H1 (cell line): Measurements from ENCODE around the gene SLC26A1. TPM values are rescaled to one million over a fixed set of nuclear protein-coding genes. Genes with fewer than 3 reads are reported as not detected.

Experiments used
- polyA plus RNA-seq, 7 experiments: library from polyadenylated mRNA; depleted of rRNA in 3 of 7; stranded (reverse) in 5 of 7; unstranded in 2 of 7; fragments of >200 nt in 5 of 7; fragments of 200-250 nt in 2 of 7; gene quantifications; 1 replicate in 5 of 7; 2 replicates in 1 of 7; 4 replicates in 1 of 7; pipeline versions ENCODE4 v1.2.1 to v1.2.3, GENCODE V29; 2011 to 2013; ENCODE audit warnings: missing spikeins in 2 of 7, mixed read lengths in 2 of 7
- total RNA-seq: library from RNA; stranded (reverse); fragmentation: NEBNext Ultra II Directional; extraction: Animal tissue kit (Norgen Biotek cat#: 25700); gene quantifications from 2 replicates; pipeline ENCODE4 v1.2.1, GENCODE V29; 2021
- TF ChIP-seq, protein P1 (sequence below): IDR thresholded peaks from 2 replicates; pipeline ENCODE4 v1.6.1; 2011; ENCODE audit warnings: low read length, improper control_type of control experiment

SLC26A1 gene
- total and polyA plus RNA-seq, 2 of the 8 experiments (the other 6 are each of a cell fraction or from before 2014, with no cell fraction given): 0.11 TPM; not detected in 1

DNA sequence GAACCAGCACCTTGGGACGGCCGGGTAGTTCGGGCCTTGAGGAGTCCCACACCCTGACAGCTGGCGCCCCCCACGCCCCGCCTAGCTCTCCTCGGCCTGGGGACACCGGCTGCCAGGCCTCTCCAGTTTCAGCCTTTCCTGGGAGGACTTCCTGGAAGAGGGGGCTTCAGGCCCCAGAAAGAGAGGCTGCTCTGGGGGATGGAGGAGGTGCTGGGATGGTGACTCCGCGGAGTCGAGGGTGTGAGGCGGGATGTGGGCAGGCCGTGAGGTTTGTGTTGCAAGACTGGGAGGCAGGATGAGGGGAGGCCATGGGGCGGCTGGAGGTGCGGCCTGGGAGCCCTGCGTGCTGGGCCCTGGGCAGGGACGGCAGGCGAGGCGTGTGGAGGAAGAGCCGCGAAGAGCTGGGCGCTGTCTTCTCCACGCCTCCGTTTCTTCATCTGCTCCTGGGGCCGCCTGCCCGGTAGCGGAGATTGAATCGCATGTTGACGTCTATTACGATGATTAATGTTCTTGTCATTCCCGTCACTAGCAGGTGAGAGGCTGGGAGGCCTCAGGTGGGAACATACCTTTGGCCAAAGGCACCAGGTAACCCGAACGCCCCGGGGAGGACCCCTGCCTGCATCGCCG is 17.3 kb upstream of the SLC26A1 start (continued):
- TF ChIP-seq, protein P1, sequence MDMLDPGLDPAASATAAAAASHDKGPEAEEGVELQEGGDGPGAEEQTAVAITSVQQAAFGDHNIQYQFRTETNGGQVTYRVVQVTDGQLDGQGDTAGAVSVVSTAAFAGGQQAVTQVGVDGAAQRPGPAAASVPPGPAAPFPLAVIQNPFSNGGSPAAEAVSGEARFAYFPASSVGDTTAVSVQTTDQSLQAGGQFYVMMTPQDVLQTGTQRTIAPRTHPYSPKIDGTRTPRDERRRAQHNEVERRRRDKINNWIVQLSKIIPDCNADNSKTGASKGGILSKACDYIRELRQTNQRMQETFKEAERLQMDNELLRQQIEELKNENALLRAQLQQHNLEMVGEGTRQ: no peak
